GM19452 (cell line): ENCODE data around the gene DYNAP.

Experiments
- ATAC-seq: cut with Tn5 transposase; IDR thresholded peaks from one replicate; pipeline ENCODE4 v1.9.1; 2021; ENCODE audit not compliant: unreplicated experiment

DYNAP gene, protein sequence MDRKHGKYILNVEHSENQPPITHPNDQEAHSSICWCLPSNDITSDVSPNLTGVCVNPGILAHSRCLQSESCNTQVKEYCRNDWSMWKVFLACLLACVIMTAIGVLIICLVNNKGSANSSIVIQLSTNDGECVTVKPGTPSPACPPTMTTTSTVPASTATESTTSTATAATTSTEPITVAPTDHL

DNA sequence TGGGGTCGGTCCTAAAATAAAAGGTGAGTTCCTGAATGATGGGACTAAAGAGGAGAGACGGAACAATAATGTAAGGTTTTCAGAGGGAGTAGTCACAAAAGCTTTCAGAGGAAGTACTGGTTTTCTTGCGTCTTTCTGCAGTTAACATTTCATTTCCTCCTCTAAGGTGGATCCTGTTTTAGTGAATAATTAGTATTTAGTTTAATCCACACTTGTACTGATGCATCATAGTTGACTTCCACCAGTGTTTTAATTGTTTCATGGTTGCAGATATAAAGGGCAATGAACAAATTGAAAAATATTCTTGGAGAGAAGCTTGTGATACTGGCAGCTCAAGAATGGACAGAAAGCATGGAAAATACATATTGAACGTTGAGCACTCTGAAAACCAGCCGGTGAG lies at the start of gene DYNAP:
DYNAP (plus strand) TSS at position 301 of the 400 bp plus-strand sequence; CDS start at position 339, 38 bp downstream.
- no peak for ATAC-seq

DNA sequence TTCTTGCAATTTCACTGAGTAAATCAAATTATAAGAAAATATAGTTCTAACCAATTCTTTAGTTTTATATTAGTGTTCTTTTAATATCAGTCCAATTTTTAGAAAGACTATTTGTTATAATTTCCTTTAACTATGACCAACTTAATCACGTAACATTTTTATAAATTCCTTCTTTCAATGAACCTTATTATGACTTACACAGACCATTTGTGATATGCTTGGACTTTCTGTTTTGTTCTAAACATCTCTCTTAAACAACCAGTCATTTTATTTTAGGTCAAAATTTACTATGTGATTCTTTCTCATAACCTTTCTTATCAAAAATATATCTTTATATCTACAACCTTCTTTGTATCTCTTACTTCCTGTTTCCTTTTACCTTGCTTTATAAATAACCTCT lies 39.5 kb upstream of the DYNAP start:
- no peak for ATAC-seq

DNA sequence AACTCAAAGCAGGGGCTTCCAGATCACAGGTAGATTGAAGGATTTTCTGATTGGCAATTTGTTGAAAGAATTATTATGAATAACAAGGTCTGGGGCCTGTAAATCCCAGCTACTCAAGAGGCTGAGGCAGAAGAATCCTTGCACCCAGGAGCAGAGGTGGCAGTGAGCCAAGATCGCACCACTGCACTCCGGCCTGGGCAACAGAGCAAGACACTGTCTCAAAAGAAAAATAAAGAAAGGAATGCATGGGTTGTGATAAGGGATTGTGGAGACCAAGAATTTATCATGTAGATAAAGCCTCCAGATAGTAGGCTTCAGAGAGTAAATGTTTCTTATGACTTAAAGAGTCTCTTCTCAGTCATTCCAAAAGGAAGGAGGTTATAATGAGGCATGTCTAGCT lies 35.8 kb upstream of the DYNAP start:
- no peak for ATAC-seq

DNA sequence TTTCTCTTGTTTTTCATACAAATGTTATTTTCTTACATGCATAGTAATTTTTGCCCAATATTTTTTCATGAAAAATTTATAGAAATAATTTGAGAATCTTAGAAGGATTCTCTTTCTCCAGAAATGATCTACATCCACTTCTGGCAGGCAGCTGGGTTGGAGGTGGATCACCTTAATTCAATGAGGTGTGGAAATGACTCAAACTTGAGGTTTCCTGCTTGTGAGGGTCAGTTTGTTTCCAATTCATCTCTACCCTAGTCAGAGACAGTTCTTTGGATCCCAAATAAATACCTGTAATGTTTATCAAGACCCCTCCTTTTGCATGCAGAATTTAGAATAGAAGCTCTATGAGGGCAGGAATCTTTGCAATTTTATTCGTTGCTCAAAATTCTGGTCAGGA lies 35.0 kb upstream of the DYNAP start:
- ATAC-seq = no peak

DNA sequence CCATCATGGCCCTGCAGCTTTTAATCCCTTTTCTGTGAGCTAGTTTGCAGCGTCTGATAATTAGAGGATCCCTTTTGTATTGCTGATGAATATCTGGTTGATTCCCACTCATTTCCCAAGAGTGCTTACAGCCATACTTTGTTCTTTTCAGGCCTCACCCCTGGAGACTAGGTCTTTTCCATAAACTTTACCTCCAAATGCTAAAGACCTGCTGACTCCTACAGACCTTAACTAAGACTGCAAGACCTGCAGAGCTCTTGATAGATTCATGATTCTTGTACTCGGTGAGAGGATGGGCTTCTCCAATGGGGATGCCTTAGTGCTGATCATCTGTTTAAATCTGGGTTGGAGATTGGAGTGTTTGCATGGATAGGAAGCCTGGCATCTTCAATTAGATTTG lies 33.1 kb upstream of the DYNAP start:
- ATAC-seq = no peak

DNA sequence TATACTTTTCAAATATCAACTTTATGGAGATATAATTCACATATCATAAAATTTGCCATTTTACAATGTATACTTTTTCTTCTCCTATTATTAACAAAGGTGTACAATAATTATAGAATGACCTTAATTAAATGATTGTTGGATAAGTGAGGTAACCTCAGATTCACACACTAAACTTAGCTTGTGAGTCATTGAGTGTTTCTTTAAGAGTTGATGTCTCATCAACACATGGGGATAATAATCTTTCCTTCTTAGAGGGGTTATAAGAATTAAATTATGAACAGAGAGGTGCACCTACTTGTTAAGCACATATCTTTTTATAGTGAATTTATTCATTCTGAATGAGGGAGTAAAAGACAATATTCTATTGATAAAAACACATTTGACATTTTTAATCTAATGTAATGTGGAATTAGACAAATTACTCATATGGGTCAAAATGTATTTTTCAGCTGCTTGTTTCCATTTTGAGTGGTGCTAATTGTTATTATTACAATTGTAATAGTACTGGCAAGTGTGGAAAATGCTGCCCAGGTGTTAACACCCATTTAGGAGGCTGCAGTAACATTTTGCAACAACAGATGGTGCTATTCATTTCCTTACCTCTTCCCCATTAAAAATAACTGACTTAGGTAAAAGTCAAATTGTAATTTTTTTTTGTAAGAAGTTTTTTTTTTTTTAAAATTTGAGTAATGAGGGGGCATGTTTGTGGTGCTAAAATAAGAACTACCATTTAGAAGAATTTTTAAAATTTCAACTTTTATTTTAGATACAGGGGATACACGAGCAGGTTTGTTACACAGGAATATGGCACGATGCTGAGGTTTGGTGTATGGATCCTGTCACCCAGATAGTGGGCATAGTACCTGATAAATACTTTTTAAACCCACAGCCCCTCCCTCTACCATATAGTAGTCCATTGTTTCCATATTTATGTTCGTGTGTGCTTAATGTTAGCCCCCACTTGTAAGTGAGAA lies 32.1 kb upstream of the DYNAP start:
- no peak for ATAC-seq

DNA sequence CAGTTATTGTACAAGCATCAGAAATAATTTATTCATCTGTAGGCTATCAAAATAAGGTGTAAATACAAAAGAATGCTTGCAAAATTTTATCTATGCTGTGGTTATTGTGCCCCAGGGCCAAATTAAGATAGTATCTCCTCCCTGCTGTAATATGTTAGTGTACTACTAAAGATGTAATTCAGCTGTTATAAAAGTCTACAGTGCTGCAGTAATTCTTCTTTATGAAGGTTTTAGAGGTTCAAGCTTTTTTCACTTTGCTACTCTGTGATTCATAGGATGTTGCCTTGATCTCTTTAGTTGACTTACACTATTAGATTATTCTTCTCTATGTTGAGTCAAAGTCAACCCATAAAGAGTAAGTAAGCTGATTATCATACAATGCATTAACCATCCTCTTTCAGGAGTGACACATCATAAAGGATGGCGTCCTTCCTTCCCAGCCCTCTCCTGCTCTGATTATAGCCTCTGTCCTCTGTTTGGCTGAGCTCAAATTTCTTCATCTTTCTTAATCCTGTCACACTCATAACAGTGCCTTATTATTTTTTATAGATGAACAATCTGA lies 29.3 kb upstream of the DYNAP start:
- no peak for ATAC-seq

DNA sequence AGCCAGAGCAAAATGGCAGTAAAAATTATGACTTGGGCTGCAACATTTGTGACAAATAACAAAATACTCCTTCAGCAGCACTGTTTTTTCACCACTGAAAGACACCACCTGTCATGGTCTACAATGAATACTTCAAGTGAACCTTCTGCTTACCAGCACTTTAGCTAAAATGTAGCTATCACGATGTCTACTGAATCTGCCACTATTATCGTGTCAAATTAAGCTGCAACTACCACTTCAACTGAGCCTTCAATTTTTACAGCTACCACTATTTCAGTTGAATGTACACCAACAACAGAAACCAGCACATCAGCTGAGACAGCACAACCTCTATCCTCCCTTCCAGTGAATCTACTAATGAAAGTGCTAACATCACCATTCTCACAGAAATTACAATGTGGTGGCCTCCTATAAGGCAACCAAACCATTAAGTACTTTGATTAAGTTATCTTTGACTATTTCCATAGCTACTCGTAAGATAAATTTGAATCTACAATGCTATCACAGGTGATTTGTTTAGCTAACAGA lies 10.8 kb upstream of the DYNAP start:
- no peak for ATAC-seq

DNA sequence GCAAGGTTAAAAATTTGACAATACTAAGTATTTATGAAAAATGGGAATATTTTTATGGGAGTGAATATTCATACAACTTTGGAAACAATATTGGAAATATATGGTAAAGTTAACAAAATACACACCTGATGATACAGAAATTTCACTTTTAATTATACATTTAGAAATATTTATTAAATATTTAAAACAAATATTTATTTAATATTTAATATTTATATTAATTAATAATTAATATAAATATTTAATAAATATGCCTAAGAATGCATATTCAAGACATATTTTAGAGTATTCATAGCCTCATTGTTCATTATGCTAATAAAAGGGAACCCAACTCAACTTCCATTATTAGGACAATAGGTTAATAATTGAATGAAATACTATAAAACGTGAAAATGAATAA lies 7.0 kb upstream of the DYNAP start:
- ATAC-seq = no peak

DNA sequence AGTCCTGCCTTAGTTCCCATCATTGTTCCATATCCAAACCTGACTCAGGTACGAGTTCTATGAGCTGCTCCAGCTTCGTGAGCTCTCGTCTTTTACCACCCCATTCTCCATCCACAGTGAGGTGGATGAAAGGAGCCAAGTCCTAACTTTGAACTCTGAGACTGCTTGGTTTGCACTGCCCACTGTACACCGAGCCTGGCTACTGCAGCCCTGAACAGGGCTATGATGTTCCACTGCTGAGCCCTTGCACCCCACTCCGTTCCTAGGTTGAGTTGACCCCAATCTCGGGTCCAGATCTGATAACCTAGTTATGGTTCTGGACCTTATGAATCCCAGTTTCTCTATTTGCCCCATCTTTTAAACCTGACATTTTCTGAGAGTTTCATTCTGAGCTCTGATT lies 5.3 kb upstream of the DYNAP start:
- no peak for ATAC-seq

DNA sequence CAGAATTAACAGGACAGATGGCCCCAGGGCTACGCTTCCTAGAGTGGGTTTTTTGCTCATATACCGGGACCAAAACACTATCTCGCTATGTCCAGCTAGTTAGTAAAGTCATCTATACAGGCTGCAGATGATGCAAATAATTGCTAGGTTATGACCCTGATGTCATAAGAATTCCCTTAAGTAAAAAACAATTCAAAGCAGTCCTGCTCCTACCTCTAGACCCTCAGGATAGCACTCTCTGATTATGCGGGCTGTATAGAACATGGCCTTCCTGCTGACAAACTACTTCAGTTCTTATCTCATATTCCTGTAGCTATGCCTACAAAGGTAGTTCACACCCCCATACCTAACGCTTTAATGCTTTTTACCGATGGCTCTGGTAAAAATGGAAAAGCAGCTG lies 13.2 kb downstream of the DYNAP start:
- no peak for ATAC-seq

DNA sequence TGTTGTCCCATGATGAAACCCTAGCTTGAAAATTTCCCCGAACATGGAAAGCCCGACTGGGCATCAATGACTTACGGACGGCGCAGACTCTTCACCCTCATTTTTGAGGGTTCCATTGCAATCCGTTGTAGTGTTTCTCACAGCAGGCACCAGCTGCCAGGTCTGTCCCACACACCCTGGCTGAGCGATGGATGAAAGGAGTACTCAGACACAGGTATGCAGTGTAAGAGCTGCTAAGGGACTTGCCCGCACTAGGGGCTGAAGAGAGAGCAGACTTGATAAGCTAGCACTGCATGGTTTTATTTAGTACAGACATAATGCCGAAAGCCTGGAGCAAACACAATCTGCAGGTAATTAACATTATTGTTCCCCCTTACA lies 15.8 kb downstream of the DYNAP start:
- ATAC-seq = no peak

DNA sequence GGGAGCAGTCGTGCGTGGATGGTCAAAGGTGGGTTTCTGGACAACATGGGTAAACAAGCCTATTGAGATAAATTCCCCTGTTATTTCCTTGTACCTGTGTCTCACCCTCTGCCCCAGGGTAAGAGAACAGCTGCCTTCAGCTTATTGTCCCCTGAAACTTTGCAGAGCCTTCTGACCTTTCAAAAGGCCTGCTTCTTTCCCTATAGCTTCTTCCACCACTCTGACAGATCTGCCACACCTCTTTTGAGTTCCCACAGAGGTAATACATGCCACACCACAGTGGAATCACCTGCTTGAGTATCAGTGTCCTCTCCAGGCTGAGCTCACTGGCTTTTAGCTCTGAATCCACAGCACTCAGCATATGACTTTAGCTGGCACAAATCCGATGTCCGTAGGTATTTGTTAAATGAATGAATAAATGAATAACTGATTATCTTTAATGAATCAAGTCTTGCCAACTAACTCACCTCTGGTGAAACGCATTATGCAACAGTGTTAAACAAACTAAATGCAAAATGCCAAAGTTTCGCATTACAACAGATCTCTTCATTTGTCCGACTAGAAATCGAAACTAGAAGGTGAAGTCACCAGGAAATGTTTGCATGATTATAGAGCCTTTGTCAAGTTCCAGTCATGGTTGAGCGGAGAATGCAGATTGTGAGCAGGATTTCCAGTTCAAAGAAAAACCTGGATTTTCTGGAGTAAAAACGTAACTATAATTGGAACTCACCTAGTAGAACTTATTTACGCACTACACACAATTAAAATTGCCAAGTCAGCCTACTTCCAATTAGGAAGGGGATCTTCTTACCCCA lies 16.4 kb downstream of the DYNAP start:
- ATAC-seq = no peak

DNA sequence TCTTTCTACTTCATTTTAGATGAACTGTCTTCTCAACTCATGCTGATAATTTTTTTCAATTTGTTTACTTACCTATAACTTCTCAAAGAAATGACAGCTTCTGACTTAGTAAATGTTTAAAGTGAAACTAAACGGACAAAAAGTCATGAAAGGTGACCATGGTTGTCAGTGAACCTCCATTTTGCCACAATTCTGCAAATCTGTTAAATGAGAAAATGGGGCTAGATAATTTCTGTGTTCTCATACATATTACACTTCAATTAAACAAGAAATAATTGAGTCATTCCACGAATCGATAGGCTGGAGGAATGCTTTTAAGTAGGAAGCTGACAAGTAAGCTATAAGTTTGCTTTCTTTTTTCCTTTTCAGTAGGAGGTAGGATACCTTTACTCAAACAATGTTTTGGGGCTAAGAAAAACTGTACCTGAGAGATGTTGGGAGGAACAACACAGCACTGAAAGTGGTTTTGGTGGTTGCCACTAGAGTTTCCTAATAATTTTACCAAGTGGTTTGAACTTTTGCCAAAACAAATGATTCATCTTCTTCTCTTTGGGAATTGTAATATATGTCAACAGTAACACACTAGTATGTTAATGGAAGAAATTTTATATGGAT lies 17.1 kb downstream of the DYNAP start:
- no peak for ATAC-seq

DNA sequence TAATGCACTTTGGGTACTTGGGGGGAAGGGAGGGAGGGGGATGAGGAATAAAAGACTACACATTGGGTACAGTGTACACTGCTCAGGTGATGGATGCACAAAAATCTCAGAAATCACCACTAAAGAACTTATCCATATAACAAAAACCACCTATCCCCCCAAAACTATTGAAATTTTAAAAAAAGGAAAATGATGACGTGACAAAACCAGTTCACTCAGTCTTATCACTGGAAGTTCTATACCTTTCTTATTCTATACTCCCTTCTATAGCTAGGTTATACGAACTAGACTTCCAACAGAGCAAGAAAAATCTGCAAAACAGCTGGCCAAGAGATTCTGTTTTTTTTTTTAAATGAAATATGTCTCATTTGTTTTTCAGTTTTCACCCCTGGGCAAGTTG lies 20.8 kb downstream of the DYNAP start:
- ATAC-seq = no peak

DNA sequence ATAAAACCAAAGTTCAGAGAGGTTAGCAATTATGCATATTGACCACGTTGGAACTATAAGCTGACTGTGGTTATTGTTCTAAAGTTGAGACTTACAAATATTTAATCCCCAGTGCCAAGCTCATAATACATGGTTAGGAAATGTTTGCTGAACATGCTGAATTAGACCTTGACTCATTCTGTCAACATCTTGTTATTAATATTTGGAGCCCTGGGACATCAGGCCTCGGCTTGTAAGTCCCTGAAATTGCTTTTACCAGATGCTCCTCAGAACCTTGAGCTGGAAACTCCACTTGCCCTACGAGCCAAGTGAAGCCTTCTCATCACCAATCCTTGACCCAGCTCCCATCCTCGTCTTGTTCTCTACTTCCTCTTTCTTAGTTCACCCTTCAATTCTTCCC lies 21.2 kb downstream of the DYNAP start:
- no peak for ATAC-seq

DNA sequence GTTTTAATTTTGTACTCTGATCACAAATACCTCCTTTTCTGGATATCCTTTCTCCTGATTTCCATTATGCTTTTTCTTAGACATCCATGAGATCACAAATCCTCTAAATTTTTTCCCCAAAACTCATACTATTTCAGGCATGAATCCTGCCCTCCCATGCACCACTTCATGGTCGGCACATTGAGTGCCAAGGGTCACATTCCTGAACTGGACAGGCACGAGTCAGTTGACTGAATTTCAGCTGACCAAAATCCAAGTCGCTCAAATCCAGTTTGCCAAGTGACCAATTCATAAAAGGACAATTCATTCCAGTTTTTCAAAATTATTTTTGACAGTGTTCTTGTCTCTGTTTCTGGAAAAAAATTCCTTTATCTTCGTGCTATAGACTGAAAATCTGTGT lies 22.1 kb downstream of the DYNAP start:
- no peak for ATAC-seq

DNA sequence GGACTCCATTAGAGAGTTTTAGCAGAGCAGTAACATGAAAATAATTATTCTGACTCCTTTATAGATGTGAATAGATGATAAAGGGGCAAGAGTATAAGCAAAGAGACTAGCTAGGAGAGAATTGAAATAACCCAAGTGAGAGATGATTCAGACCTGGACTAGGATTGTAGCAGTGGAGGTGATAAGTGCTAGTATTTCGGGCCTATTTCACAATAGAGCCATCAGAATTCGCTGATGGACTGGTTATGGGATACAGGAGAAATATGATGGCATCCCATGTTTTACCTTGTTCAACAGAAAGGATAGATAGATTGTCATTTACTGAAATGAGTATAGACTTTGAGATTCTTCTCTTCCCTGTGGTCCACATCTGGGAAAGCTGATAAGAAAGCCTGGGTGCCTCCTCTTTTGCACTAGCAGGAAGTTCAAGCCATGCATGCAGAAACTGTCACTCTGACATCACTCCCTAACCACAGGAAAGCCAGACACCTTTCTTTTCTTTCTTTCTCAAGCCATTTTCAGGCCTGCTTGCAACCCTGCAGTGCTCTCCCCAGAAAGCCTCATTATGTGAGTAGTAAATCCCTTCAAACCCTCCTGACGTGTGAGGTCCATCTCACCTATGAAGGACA lies 25.3 kb downstream of the DYNAP start:
- ATAC-seq = peak; percentile 85

DNA sequence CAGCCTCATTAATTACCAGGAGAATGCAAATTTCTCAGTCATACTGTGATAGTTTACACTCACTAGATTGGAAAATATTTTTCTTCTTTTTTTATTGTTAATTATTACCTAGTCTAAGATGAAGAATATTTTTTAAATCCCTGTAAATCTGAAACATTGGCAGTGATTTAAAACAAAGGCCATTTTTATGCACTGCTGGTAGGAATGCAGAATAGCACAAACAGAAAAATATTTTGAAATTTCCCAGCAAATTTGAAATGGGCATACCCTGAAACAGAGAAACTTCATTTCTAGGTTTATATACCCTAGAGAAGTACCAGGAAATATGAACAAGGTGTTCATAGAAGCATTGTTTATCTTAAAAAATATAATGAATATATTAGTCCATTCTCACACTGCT lies 31.0 kb downstream of the DYNAP start:
- ATAC-seq = no peak

DNA sequence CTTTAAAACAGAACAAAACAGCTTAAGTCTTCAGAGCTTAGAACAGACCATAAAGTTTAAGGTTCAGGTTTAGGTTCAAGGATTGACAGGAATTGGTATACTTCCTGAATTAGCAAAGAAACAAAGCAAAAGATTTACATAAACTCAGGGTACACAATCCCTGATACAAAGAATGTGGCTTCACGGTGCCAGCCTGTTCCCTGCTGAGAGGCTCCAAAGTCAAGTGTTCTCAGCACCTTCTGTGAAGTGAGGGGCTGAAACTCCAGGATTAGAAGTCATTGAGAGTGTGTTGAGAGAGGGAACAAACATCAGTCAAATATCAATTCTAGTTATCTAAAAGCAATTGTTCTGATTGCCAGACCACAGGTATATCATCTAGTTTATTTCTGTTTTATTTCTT lies 35.7 kb downstream of the DYNAP start:
- ATAC-seq = no peak
